DOHH2 (cell line): ENCODE results near the gene CD72.

Source experiments
- CTCF ChIP-seq: fragments of 200-600 bp; sonication (generic); IDR thresholded peaks from one replicate; pipeline ENCODE4 v1.5.1; 2014; ENCODE audit warnings: antibody characterized with exemption, mild to moderate bottlenecking, low read depth, low read length; ENCODE audit not compliant: poor library complexity, severe bottlenecking
- EZH2phosphoT487 ChIP-seq: fragments of 200-600 bp; sonication (generic); IDR thresholded peaks from 2 replicates; pipeline ENCODE4 v1.6.1; 2017; ENCODE audit warnings: borderline replicate concordance, mild to moderate bottlenecking, antibody characterized with exemption, low read length, moderate library complexity, mixed read lengths

- no peak for TF ChIP-seq CTCF
- no peak for TF ChIP-seq EZH2phosphoT487
Measured at GRCh38 chr9:35662437-35662836, 44.2 kb upstream of the CD72 start.
